ENCODE results near the gene NUP155. TPM values are rescaled to one million over a fixed set of nuclear protein-coding genes. Genes with fewer than 3 reads are reported as not detected.

The NUP155 gene
- total and polyA plus RNA-seq, 7 donors = 2.9 to 12.3 (median 8.2) TPM

DNA sequence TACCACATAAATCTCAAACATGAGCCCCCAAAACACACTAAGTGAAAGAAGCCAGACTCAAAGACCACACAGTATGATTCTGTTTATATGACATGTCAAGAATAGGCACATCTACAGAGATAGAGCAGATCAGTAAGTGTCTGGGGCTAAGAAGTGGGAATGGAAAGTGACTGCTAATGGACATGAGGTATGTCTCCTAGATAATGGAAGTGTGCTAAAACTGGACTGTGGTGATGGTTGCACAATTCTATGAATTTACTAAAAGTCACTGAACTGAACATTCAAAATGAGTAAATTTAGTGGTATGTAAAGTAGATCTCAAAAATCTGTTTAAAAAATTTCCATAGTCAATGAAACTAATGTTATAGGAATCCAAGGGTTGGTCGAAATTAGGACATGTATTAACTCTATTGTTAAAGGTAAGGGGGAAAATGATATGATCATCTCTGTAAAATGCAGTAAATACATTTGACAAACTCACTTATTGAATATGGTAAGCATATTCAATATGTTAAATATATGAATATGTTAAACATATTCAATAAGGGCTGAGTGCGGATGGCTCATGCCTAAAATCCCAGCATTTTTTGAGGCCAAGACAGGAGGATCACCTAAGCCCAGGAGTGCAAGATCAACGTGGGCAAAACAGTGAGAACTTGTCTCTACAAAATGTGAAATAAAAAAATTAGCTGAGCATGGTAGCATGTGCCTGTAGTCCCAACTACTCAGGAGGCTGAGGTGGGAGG, 51.7 kb downstream of the NUP155 start:
- WGBS, 3 donors = 94 to 98% (median 95%) methylated on average over 3 of the region's 3 CpGs
- Histone ChIP-seq H3K36me3 (ENCODE audit: insufficient read depth in 1 of 2, low read depth in 1 of 2) (peaks cover 8 to 91% of the 10 kb centered on the region in 2 donors), H3K27me3 (ENCODE audit: insufficient read depth in 3 of 3, low read length in 2 of 3) (no peaks in the 10 kb centered on the region), H3K4me3 (no peak overlapping the region), H3K27ac (no peak overlapping the region), H3K9me3 (no peaks in the 10 kb centered on the region), H3K4me1 (no peaks in the 10 kb centered on the region)
- intact Hi-C loops (cut with DNase I) = loop anchor here (10.0 kb wide), 2 partner anchors 294 to 304 kb away; no protein-coding TSS in a partner anchor
- DNase-seq (no peak), ATAC-seq (no peak)
- TF ChIP-seq, protein P1, sequence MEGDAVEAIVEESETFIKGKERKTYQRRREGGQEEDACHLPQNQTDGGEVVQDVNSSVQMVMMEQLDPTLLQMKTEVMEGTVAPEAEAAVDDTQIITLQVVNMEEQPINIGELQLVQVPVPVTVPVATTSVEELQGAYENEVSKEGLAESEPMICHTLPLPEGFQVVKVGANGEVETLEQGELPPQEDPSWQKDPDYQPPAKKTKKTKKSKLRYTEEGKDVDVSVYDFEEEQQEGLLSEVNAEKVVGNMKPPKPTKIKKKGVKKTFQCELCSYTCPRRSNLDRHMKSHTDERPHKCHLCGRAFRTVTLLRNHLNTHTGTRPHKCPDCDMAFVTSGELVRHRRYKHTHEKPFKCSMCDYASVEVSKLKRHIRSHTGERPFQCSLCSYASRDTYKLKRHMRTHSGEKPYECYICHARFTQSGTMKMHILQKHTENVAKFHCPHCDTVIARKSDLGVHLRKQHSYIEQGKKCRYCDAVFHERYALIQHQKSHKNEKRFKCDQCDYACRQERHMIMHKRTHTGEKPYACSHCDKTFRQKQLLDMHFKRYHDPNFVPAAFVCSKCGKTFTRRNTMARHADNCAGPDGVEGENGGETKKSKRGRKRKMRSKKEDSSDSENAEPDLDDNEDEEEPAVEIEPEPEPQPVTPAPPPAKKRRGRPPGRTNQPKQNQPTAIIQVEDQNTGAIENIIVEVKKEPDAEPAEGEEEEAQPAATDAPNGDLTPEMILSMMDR (IDR thresholded peaks at IDR 0.05) = no peak

DNA sequence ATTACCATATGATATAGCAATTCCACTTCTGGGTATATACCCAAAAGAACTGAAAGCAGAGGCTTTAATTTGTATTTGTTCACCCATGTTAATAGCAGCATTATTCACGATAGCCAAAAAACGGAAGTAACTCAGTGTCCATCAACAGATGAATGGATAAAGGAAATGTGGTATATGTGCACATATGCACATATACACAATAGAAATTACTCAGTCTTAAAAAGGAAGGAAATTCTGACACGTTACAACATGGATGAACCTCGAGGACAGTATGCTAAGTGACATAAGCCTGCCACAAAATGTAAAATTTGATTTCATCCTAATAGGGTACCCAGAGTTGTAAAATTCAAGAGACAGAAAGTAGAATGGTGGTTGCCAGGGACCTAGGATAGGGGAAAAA, 54.9 kb downstream of the NUP155 start:
- H3K27ac ChIP-seq = no peak overlapping the region
- ATAC-seq (no peak), DNase-seq (no peak)
- no peaks in the 10 kb centered on the region for H3K4me1 ChIP-seq
- H3K9me3 ChIP-seq = no peaks in the 10 kb centered on the region
- no peak overlapping the region for H3K4me3 ChIP-seq
- TF ChIP-seq, protein P1 (IDR thresholded peaks at IDR 0.05) = no peak
- H3K27me3 ChIP-seq (ENCODE audit: insufficient read depth in 3 of 3, low read length in 2 of 3) = no peaks in the 10 kb centered on the region
- WGBS, 3 donors = 94 to 97% (median 96%) methylated on average over 4 of the region's 4 CpGs
- intact Hi-C loops (cut with DNase I) = loop anchor here (10.0 kb wide), 2 partner anchors 291 to 301 kb away; no protein-coding TSS in a partner anchor
- peaks cover 3 to 93% of the 10 kb centered on the region in 2 donors for H3K36me3 ChIP-seq (ENCODE audit: insufficient read depth in 1 of 2, low read depth in 1 of 2)

DNA sequence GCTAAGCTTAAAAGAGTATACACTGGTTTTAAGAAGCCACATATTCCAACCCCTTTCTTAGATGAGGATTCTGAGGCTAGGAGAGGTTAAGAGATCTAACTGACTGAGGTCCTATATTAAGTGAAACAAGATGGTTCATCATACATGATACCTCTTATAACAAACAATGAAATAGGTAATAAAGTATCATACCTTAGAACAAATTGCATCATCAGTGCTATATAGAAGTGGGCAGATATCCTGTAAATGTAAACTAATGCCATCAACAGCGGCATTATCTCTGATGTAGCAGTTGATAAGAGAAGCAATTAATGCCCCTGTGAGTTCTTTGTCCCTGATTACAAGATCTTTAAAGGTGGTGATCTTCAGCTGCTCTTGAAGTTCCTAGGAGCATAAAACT, 60.5 kb downstream of the NUP155 start:
- Histone ChIP-seq H3K27ac (no peak overlapping the region), H3K27me3 (ENCODE audit: insufficient read depth in 3 of 3, low read length in 2 of 3) (no peaks in the 10 kb centered on the region), H3K9me3 (no peaks in the 10 kb centered on the region), H3K4me1 (no peaks in the 10 kb centered on the region), H3K36me3 (ENCODE audit: insufficient read depth in 1 of 2, low read depth in 1 of 2) (peaks cover 3 to 100% of the 10 kb centered on the region in 2 donors), H3K4me3 (no peak overlapping the region)
- DNase-seq = no peak
- 97 to 100% (median 99%) methylated on average over 1 of the region's 1 CpG for WGBS, 3 donors
- TF ChIP-seq, protein P1 (IDR thresholded peaks at IDR 0.05) = no peak
- intact Hi-C loops (cut with DNase I) = loop anchor here (10.0 kb wide), 2 partner anchors 286 to 296 kb away; no protein-coding TSS in a partner anchor
- ATAC-seq = no peak

DNA sequence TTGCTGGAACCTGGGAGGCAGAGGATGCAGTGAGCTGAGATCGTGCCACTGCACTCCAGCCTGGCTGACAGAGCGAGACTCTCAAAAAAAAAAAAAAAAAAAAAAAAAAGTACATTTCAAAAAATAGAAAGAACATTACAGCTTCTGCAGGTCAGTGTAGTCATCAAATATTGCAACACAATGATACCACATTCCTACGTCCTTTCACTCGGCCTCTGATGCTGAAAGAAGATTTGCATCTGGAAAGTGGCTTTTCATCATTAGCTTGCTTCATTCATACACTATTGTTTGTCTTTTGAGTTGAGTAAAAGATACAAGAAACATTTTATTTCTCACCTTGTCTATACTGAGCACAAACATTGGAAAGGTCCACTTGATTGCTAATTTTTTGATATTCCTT, 62.1 kb downstream of the NUP155 start:
- Histone ChIP-seq H3K9me3 (no peaks in the 10 kb centered on the region), H3K4me3 (no peak overlapping the region), H3K36me3 (ENCODE audit: insufficient read depth in 1 of 2, low read depth in 1 of 2) (peaks cover 3 to 100% of the 10 kb centered on the region in 2 donors), H3K4me1 (no peaks in the 10 kb centered on the region), H3K27ac (no peak overlapping the region), H3K27me3 (ENCODE audit: insufficient read depth in 3 of 3, low read length in 2 of 3) (no peaks in the 10 kb centered on the region)
- intact Hi-C loops (cut with DNase I) = loop anchor here in 1 of 2 donors (10.0 kb wide), 1 partner anchor 134 kb away; no protein-coding TSS in a partner anchor
- DNase-seq (no peak), ATAC-seq (no peak)
- TF ChIP-seq, protein P1 (IDR thresholded peaks at IDR 0.05) = no peak
- 75 to 96% (median 91%) methylated on average over 4 of the region's 4 CpGs for WGBS, 3 donors

All from psoas muscle (tissue), 8 donors.